ENCODE results near the gene PLSCR1. TPM values are rescaled to one million over a fixed set of nuclear protein-coding genes. Genes with fewer than 3 reads are reported as not detected.
"Not testable (repeated sequence)": the region's sequence is repeated elsewhere in the genome, so short reads cannot be mapped to it uniquely, and the experiment has no call there.

Gene PLSCR1
- total RNA-seq, 2 donors from 2014 or later = 72.1 to 95.5 TPM

DNA sequence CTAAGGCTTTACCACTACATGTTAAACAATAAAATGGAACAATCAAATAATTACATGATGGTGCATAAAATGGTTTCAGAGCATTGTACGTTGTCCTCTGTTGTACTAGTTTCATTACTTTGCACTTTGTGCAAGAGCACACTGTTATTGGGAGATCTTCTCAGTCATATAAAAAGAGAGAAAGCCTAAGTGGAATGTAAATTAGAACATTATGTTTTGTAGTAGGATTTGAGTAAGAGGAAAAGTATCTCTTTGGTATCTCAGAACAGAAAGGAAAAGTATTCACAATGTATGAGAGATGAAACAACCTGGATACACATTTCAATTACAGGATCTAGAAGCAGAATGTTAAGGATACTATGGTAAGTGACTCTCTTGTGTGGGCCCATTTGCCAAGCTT lies 48.2 kb downstream of the PLSCR1 start:
- no peak for DNase-seq (ENCODE audit: low spot score)

DNA sequence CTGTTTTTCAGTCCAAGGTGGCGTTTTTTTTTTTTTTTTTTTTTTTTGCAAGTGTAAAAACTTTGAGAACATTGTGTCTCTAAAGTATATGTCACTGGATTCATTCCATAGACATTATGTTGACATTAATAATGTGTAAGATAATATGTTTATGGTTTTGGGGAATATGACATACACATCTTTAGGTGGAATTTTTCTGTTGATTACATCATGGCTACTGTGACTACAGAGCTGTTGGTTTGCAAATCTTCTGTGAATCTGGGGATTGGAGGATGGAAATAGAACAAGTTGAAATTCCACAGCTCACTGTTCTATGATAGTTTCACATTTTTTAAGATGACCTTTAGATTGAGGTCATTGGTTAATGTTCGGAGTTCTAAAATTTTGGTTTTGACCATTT lies 50.6 kb downstream of the PLSCR1 start:
- no peak for DNase-seq (ENCODE audit: low spot score)
- intact Hi-C loops (cut with DNase I) = no loop called here

More for the DNA sequence above, 48.2 kb downstream of the PLSCR1 start:
- intact Hi-C loops (cut with DNase I) = no loop called here

DNA sequence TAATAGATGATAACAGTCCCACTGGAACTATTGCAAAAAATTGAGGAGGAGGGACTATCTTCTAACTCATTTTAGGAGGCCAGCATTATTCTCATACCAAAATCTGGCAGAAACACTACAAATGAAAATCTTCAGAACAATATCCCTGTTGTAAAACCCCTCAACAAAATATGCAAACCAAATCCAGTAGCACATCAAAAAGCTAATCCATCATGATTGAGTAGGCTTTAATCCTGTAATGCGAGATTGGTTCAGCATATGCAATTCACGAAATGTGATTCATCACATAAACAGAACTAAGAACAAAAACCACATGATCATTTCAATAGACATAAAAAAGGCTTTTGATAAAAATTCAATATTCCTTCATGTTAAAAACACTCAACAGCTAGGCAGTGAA lies 51.2 kb downstream of the PLSCR1 start:
- intact Hi-C loops (cut with DNase I) = no loop called here
- DNase-seq (ENCODE audit: low spot score) = no peak

DNA sequence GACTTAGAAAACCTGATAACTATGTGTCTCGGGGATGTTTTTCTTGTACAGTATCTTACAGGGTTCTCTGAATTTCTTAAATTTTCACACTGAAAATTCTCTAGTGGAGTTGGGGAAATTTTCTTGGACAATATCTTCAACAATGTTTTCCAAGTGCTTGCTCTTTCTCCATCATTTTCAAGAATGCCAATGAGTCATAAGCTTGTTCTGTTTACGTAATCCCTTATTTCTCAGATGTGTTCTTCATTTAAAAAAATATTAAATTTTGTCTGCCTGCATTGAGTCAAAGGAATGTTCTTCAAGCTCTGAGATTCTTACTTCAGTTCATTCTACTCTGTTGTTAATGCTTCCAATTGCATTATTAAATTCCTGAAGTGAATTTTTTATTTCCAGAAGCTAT lies 53.1 kb downstream of the PLSCR1 start:
- DNase-seq (ENCODE audit: low spot score) = no peak

DNA sequence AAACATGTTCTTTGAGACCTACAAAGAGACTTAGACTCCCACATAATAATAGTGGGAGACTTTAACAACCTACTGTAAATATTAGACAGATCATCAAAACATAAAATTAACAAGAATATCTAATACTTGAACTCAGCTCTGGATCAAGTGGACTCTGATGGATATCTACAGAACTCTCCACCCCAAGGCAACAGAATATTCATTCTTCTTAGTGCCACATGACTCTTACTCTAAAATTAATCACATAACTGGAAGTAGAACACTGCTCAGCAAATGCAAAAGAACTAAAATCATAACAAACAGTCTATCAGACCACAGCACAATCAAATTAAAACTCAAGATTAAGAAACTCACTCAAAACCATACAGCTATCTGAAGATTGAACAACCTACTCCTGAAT lies 59.1 kb downstream of the PLSCR1 start:
- intact Hi-C loops (cut with DNase I) = no loop called here
- DNase-seq (ENCODE audit: low spot score) = no peak

More for the DNA sequence above, 53.1 kb downstream of the PLSCR1 start:
- intact Hi-C loops (cut with DNase I) = no loop called here

DNA sequence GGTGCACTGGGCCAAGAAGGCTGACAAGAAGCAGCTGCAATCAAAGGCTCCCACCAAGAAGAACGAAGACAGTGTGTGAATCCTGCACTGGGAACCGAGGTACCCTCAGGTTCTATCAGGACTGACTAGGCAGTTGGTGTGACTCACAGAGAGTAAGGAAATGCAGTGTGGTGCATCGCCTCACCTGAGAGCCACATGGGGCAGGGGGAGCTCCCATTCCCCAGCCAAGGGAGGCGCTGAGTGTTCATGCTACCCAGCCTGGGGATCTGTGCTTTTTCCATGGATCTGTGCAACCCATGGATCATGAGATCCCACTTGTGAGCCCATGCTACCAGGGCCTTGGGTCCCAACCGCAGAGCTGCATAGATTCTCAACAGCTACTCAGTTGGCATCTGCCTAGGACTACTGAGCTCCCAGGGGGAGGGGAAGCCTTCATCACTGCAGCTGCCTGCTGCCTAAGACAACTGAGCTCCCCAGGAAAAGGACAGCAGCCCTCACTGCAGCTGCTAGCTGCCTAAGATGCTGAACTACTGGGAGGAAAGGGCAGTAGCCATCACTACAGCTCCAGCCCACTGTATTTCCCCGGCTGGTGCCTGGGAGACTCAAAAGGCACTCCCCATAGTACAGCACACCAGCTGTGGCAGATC lies 68.2 kb downstream of the PLSCR1 start:
- no peak for DNase-seq (ENCODE audit: low spot score)
- intact Hi-C loops (cut with DNase I) = no loop called here

DNA sequence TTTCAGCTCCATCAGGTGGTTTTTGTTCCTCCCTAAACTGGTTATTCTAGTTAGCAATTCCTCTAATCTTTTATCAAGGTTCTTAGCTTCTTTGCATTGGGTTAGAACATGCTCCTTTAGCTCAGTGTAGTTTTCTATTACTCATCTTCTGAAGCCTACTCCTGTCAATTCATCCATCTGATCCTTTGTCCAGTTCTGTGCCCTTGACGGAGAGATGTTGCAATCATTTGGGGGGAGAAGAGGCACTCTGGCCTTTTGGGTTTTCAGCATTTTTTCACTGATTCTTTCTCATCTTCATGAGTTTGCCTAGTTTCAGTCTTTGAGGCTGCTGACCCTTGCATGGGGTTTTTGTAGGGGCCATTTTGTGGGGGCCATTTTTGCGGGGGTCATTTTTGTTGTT lies 69.4 kb downstream of the PLSCR1 start:
- DNase-seq (ENCODE audit: low spot score); intact Hi-C loops (cut with DNase I): not testable (repeated sequence)

DNA sequence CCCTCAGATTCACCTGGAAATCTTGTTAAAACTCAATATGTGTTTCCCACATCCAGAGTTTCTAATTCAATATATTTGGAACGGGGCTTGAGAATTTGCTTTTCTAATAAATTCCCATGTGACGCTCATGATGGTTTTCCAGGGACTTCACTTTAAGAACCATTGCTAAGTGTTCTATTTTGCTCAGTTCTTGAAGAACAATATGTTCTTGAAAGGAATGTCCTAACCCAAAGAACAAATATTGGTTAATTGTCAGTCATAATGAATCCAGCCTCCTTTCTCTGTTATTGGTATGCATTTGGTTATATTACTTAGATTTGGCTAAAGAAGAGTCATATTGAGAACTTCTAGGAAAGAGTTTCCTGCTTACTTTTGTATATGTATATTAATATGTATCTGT lies 70.7 kb downstream of the PLSCR1 start:
- no peak for DNase-seq (ENCODE audit: low spot score)
- intact Hi-C loops (cut with DNase I) = no loop called here

DNA sequence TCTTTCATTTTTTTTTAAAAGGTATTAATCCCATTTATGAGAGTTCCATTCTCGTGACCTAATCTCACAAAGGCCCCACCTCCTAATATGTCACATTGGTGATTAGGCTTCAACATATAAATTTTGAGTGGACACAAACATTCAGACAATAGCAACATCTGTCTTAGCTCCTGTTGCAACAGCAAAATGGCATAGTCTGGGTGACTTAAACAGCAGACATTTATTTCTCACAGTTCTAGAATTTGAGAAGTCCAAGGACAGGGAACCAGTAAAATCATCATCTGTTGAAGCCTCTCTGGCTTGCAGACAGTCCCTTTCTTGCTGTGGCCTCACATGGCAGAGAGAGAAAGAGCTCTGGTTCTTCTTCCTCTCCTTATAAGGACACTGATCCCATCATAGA lies 71.8 kb downstream of the PLSCR1 start:
- intact Hi-C loops (cut with DNase I) = no loop called here
- no peak for DNase-seq (ENCODE audit: low spot score)

DNA sequence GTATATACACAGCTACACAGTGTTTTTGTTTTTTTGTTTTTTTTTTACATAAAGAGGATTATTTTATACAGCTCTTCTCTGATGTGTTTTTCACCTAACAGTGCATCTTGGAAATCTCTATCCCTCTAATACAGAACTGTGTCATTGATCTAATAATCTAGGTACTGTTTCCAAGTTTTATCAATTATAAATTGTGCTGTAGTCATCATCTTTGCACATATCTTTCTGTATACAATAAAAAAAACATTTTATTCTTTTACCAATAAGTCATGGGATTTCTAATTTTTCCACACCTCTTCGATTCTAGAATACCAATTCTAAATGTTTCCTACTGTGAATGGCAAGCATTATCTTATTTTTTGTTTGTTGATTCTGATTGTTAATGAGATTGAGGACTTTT lies 73.4 kb downstream of the PLSCR1 start:
- intact Hi-C loops (cut with DNase I) = no loop called here
- DNase-seq (ENCODE audit: low spot score) = no peak

DNA sequence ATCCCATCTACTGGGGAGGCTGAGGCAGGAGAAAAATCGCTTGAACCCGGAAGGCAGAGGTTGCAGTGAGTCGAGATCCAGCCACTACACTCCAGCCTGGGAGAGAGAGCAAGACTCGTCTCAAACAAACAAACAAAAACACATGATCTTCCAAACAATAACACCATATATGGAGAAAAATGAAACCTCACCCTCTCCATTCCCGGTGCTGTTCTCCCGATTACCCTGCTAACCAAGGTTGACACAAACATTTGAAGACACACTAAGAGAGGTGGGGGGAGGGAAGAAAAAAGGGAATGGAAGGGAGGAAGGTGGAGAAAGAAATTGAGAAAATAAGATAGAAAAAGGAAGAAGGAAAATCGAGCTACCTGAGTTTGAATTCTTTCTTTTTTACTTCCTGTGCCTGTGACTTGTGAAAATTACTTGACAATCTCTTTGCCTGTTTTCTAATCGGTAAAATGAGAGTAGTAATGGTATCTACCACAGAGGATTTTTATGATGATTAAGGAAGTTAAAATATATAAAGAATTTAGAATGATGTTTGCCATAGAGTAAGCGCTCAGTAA lies 73.9 kb downstream of the PLSCR1 start:
- intact Hi-C loops (cut with DNase I) = no loop called here
- DNase-seq (ENCODE audit: low spot score) = no peak

DNA sequence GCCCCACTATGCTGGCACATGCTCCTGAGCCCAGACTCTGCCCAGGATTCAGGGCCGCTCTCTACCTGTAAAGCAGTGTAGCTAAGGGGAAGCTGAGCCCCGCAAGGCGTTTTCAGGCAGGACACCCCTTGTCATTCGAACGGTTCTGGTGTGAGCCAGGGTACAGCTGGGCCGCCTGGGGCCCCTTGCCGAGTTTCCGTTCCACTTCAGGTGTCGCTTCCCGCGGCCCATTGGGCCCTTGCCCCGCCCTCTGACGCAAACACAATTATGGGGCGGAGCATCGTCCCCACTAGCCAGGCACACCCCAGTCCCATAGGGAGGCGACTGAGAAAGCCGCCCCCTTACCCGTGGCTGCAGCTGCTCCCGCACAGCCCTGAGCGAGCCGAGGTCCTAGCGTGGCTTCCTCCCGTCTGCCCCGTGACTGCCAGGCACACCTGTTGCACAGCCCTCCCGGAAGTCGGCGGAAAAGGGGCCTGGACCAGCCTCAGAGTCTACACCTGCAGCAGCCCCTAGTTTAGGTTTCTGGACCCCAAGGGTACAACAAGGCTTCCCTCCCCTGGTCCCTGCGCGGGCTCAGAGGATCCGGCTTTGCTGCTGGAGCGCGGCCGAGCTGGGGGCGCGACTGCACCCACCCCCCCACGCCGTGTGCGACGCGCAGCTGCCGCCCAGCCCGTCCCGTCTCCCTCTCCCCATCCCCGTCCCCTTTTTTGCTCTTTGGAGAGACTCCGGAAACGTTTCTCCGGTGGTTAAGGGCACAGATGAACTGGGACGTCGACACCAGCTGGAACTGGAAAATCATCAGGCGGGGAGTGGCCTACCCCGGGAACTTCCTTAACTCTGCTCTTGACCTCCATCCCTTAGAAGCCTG lies 75.0 kb downstream of the PLSCR1 start, which contains the start of gene PLSCR2:
Gene PLSCR2 (minus strand): TSS at position 412 of the 868 bp plus-strand sequence. CDS start 9,657 bp downstream, outside the sequence.
- intact Hi-C loops (cut with DNase I) = no loop called here
- peak; percentile 90 for DNase-seq (ENCODE audit: low spot score)

DNA sequence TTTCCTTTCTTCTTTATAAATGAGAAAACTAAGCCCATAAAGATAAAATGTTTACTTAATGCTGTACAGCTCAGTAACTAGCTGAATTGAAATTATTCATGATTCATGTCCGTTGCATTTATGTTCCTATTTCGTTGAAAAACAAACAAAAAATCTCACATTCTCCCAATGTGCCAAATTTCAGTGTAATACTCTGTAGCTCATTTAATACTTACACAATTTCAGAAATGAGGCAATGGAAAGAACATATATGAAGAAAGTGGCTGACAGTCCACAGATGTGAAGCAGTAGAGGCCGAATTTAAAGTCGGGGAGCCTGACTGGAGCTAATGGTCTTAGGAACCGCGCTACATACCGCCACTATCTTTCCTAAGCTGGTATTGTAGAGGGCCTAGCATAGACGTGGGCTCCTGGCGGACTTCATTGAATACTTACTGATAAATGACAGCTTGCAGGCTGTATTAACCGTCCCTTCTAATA lies 75.7 kb downstream of the PLSCR1 start:
- intact Hi-C loops (cut with DNase I) = no loop called here
- no peak for DNase-seq (ENCODE audit: low spot score)

DNA sequence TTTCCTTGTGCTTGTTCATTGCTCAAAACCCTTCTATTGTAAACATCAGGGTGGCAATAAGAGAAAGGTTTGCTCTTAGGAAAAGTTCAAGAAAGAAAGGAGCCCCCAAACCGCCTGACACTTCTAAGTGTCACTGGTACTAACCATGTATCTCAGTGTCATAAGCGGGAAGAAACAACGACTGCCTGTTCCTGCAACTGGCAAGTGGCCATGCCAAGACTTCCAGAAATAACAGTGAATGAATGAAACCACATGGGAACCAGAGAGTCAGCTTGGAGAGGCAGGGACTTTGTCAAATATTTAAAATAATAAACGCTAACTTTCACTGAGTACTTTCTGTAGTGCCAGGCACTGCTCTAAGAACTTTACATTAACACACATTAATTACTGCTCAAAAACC lies 76.2 kb downstream of the PLSCR1 start:
- intact Hi-C loops (cut with DNase I) = no loop called here
- no peak for DNase-seq (ENCODE audit: low spot score)

DNA sequence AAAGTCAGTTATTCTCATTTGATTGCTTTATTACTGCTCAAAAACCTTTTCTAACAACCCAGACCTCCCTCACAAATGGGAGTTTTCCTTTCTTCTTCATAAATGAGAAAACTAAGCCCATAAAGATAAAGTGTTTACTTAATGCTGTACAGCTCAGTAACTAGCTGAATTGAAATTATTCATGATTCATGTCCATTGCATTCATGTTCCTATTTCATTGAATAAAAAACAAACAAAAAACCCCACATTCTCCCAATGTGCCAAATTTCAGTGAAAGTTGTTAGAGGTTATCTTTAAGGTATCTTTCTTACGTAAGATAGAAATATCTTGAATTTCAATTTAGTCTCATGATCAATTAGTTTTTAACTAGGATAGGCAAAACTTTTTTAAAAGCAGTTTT lies 77.8 kb downstream of the PLSCR1 start:
- DNase-seq (ENCODE audit: low spot score) = no peak
- intact Hi-C loops (cut with DNase I) = no loop called here

DNA sequence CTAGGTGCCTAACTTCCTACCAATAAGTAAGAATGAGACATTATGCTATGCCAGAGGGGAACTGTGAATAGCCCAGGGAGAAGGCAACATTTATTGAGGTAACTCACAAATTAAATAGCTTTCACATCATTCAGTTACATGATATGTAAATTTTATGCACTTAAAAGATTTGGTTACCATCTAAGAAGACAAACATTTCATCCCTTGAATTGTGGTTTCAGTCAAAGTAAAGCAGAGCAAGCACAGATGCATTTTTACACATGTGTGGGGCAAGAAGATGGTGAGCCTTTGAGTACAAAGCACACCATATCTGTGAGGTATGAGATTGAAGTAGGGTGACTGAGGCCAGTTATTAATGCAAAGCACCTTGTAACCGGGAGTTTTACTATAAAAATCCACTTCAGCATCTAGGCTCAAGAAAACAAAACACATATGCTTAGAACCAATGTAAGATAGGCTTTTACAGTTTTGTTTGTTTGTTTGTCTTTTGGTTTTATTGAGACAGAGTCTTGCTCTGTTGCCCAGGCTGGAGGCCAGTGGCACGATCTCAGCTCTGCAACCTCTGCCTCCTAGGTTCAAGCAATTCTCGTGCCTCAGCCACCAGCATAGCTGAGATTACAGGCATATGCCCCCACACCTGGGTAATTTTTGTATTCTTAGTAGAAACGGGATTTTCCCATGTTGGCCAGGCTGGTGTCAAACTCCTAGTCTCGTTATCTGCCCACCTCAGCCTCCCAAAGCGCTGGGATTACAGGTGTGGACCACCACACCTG lies 78.5 kb downstream of the PLSCR1 start:
- DNase-seq (ENCODE audit: low spot score) = no peak
- intact Hi-C loops (cut with DNase I) = no loop called here

All from posterior vena cava (tissue), 2 donors.